Hematopoietic multipotent progenitor cell treated with erythropoietin and hydrocortisone succinate and interleukin-3 and kit ligand, for 17 days (in vitro differentiated cells): ENCODE measurements around the gene ZNF383.
"Not testable (repeated sequence)": the region's sequence is repeated elsewhere in the genome, so short reads cannot be mapped to it uniquely, and the experiment has no call there.

ENCODE experiments used
- DNase-seq: peaks from one replicate; pipeline ENCODE4 v3.0.0-alpha.2; 2015; ENCODE audit warnings: low spot score

ZNF383 gene

DNA sequence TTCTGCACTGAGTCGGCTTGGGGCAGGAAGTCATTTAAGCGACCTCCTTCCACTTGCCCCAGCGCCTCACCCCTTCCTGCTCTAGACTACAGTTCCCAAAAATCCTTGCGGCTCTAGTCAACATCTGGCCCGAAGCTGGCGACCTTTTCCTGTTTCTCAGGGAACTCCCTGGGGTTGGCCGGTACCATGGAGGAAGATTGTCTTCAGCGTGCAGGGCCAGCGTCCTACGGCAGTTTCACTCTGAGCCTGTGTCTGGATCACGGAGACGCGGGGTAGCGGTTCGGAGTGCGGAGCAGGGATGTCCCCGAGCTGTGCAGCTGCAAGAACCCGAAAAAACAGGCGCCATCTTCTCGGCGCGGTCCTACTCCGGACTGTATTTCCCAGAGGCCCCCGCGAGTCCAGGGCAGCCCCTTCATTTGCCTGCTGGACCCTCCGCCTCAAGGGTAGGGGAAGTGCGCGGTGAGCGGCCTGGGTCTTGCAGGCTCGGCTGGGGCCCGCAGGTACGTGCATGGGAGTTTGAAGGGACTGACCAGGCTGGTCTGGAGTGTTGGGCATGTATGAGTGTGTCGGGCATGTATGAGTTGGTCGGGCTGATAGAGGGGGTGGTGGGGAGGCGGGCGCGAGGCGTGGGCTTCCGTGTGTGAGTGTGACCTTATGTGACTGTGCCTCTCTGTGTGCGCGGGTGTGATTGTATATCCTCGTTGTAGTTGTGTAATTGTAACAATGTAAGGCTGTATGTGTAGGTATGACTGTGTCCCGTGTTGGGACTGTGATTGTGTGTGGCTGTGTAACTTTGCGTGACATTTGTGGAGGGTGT lies at the start of gene ZNF383:
Gene ZNF383 (plus strand): TSS at position 440 of the 817 bp plus-strand sequence. CDS start 12,240 bp downstream, outside the sequence.
- peak; percentile 71 for DNase-seq

DNA sequence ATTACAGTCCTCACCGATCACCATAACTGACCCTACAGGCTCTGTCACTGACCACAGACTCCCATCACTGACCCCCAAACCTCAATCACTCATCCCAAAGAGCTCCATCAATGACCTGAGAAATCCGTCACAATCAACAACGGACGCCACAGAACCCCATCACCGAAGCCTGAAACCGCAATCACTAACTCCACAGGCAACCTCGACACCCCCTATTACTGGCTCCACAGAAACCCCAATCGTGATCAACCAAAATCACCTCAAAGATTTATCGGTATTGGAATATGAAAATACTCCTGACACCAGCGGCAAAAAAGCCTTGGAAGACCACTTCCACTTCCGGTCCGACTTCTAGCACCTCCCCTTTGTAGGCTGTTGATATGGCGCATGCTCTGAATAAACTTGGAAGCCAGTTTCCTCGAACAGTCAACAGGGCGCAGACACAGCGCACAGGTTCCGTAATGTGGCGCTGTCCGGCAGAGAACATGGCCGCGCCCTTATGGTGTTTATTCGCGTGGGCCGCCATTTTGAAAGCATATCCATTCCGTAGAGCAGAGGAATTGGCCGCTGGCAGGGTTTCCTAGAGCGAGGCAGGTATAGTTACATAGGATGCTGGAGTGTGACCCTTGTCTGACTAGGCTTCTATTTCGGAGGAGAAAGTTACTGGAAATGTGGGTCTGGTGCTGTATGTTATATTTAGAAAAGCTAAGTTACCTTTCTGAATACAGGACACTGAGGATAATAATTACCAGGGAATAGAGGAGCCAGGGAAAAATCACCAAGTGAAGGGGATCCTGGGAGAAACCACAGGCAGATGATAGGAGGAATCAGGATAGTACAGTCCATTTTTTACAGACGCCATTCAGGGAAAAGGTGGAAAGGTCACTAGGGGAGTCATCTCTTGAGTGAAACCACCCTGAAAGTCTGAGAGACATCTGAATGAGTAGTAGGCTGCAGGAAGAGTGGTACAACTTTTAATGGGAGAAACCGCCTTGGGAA lies 45.3 kb upstream of the ZNF383 start, which contains the start of gene ZNF585A:
Gene ZNF585A (minus strand): TSS at position 328 of the 999 bp plus-strand sequence. CDS start 2,785 bp downstream, outside the sequence.
- peak; percentile 75 for DNase-seq

DNA sequence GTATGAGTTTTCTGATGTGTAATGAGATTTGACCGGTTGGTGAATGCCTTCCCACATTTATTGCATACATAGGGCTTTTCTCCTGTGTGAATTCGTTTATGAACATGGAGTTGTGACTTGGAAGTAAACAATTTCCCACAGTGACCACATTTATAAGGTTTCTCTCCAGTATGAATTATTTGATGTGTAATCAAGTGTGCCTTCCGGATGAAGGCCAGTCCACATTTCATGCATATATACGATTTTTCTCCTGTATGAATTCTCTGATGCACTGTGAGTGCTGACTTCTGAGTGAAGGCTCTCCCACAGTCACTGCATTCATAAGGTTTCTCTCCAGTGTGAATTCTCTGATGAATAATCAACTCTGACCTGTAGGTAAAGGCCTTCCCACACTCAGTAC lies 31.9 kb upstream of the ZNF383 start:
- not testable (repeated sequence) for DNase-seq

DNA sequence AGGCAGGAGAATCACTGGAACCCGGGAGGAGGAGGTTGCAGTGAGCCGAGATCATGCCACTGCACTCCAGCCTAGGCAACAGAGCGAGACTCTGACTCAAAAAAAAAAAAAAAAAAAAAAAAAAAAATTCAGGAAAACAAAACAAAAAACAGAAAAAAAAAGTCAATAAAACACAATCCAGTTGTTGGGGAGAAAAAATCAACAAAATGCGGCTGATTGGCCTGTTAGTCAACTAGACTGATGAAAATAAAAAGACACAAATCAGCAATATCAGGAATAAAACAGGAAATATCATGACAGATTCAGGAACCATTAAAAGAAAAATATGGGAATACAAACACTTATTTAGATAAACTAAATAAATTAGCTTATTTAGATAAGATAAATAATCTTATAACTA lies 22.8 kb upstream of the ZNF383 start:
- DNase-seq = not testable (repeated sequence)

DNA sequence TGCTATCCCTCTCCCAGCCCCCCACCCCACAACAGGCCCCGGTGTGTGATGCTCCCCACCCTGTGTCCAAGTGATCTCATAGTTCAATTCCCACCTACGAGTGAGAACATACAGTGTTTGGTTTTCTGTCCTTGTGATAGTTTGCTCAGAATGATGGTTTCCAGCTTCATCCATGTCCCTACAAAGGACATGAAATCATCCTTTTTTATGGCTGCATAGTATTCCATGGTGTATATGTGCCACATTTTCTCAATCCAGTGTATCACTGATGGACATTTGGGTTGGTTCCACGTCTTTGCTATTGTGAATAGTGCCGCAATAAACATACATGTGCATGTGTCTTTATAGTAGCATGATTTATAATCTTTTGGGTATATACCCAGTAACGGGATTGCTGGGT lies 20.9 kb upstream of the ZNF383 start:
- DNase-seq = not testable (repeated sequence)

DNA sequence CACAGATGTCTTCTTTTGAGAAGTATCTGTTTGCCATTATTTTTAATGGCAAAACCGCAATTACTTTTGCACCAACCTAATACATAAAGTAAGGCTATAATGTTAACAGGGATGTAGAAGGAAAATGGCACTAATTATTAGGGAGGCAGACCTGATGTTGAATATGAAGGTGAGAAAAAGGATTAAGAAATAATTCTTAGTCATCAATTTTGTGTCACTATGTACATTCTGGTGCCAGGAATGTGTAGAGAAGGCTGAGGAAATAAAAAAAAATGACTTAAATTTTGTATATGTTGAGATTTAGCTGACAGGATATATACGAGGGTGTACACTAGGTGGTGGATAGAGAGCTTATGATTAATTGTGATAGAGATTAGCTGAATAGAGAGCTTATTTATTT lies 20.2 kb upstream of the ZNF383 start:
- no peak for DNase-seq

DNA sequence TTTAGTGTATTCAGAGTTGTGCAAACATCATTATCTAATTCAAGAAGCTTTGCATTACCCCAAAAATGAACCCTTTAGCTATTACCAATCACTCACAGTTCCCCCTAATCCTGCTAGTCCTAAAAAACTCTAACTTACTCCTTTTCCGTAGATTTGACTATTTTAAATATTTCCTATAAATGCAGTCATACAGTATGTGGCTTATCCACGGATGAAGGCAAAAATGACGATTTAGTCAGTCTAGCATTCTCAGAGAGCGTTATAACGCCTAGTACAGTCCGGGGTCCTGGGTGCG lies 587 bp upstream of the ZNF383 start:
- no peak for DNase-seq

DNA sequence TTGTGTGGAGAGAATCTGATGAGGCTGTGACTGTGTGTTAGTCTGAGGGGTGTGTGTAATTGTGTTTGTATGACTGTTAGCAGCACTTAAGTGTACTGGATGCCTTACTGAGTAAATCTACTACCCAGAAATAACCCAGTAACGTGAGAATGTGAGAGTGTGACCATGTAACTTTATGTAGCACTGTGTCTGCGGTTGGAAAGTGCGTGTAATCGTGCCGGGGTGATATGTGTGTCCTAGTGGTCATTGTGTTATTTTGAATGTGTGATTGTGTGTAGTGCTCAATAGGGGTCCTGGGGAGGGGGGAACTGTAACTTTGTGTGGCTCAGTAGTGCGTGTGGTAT lies 550 bp downstream of the ZNF383 start:
- no peak for DNase-seq

DNA sequence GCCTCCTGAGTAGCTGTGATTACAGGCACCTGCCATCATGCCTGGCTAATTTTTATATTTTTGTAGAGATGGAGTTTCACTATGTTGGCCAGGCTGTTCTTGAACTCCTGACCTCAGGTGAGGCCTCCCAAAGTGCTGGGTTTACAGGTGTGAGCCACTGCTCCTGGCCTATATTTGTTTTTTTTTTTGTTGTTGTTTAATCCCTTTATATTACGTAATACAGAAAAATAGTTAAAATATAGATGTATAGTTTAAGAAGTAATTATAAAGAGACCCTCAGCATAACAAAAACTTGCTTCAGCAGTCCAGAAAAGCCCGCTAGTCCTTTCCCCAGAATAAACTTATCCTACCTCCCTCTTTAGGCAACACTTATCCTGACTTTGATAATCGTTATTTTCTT lies 2.4 kb downstream of the ZNF383 start:
- no peak for DNase-seq

DNA sequence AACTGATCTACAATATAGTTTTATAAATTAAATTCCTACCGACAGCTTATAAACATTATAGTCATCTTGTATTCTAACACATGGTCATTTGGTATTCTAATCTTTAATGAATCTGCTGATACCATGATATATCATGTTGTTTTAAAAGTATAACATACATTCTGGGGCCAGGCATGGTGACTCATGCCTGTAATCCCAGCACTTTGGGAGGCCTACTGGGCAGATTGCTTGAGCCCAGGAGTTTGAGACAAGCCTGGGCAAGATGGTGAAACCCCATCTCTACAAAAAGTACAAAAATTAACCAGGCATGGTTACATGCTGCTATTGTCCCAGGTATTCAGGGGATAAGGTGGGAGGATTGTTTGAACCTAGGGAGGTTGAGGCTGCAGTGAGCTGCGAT lies 3.1 kb downstream of the ZNF383 start:
- no peak for DNase-seq

DNA sequence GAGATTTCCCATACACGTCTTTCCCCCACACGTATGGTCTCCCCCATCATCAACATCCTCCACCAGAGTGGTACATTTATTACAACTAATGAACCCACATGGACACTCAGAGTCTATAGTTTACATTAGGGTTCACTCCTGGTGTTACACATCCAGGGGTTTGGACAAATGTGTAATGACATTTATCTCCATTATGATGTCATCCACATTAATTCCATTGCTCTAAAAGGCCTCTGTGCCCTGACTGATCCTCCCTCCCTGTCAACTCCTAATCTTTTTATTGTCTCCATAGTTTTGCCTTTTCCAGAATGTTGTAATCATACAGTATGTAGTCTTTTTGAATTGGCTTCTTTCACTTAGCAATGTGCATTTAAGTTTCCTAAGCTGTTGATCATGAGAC lies 8.2 kb downstream of the ZNF383 start:
- no peak for DNase-seq

DNA sequence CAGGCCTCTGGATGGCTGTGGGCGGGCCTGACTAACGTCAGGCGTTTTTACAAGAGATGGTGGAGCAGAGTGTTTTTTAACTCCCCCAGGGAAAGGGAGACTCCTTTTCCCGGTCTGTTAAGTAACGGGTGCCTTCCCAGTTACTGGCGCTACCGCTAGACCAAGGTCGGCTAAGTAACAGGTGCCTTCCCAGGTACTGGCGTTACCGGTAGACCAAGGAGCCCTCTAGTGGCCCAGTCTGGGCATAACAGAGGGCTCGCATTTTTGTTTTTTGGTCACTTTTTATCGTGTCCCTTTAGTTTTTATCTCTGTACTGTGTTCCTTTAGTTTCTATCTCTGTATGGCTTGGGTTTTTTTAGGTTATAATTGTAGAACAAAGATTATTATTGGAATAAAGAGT lies 10.0 kb downstream of the ZNF383 start:
- DNase-seq = peak; percentile 16

DNA sequence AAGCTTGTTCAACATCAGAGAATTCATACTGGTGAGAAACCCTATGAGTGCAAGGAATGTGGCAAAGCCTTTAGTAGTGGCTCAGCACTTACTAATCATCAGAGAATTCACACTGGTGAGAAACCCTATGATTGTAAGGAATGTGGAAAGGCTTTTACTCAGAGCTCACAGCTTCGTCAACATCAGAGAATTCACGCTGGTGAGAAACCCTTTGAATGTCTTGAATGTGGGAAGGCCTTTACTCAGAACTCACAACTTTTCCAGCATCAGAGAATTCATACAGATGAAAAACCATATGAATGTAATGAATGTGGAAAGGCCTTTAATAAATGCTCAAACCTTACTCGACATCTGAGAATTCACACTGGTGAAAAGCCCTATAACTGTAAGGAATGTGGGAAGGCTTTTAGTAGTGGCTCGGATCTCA lies 25.2 kb downstream of the ZNF383 start:
- no peak for DNase-seq

DNA sequence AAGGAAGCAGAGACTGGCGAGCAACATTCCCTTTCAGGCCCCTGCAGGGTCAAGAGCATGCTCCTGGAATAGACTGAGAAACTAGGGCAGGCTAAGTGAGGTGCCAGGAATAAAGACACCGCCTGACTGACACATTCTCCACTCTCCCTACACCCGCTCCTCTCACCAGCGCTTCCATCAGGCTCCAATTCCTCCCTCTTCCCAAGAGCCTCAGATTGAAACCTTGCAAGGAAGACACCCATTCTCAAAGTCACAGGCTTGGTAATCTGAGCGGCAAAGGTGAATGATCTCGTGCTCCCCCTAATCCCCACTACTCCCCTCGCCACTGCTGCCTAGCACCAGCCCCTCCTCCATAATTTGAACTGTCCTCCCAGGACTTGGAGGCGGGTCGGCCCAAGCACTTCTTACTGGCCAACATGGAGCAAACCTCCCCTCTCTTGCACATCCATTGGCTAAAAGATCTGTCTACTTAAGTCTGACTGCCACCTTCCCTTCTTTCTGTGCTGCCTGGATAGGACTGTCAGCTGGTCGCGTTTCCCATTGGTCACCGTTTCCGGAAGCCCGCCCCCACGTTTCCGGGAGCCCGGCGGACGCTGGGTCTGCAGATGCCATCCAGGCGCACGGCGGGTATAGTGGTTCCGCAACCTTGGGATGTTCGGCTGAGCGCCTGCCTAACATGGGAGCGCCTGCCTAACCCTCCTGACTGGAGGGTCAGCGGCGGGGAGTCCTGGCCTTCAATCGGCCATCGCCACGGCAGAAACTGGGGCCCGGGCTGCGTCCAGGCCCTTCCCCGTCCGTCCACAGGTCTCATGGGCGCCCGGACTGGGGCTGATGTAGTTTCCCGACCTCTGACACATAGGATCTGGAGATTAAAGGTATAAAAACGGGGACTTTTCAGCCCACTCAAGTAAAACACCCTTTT lies 33.6 kb downstream of the ZNF383 start:
- no peak for DNase-seq

DNA sequence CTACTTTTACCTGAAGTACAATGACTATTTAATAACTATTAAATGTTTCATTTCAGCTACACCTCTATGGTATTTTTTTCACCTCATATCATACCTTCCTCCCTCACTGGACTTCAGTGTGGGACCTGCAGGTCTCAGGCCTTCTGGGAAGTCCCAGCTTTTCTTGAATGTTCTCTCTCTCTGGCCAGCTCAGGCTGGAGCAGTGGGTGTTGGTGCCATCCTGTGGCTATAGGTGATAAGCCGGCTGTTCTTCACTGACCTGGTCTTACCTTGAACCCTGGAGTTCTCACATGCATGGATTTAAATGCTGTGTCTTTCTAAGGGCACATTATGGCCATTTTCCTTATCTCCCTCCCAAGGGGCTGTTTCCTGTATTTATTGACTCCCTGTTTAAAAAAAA lies 45.0 kb downstream of the ZNF383 start:
- not testable (repeated sequence) for DNase-seq

DNA sequence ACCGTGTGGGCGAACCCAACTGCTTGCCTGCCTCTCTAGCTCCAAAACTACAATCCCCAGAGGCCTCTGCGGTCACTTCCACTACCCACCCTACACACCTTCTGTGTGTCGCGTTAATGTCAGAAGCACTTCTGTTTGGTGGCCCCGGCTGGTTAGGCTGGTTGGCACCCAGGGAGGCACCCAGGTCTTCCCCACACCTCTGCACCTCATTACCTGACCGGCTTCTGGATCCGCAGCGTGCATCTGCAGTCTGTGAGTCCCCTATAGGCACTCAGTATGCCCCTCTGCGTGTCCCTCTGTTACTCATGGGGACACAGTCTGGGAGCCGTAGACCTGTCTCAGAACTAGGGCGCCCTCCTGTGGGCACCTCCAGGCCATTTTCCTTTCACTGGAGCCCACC lies 49.0 kb downstream of the ZNF383 start:
- DNase-seq = not testable (repeated sequence)

DNA sequence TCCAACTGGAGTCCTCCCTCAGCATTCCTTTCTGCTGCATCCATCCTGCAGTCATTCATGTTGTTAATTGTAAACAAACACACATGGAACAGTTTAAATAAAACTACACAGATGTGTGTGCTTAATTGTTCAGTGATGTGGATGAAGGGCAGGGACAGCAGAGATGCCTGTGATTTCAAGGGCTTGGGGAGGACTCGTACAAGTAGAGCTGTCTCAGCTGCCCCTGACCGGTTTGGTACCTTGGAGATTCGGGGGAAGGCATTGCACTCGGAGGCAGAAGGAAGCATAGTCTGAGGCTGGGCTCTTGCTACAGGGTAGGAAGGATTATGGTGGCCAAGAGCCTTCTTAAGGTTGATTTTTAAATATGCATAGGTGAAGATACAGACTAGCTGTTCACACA lies 49.7 kb downstream of the ZNF383 start:
- DNase-seq = not testable (repeated sequence)

DNA sequence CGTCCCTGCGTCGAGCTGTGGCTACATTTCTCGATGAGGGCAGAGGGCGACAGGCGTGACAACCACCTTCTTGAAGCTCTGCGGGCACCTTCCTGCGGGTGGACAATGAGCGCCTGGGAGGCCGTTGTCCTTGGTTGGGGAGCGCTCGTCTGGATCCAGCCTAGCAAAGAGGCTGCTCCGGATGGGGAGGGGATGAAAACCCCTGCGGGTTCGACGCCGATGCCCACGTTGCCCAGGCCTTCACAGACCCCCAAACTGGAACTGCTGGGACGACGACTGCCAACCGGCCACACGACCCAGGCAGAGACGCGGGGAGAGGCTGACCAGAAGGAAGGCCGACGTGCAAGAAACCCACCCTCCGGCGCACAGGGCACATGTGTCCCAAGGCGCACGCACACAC lies 62.6 kb downstream of the ZNF383 start:
- not testable (repeated sequence) for DNase-seq

DNA sequence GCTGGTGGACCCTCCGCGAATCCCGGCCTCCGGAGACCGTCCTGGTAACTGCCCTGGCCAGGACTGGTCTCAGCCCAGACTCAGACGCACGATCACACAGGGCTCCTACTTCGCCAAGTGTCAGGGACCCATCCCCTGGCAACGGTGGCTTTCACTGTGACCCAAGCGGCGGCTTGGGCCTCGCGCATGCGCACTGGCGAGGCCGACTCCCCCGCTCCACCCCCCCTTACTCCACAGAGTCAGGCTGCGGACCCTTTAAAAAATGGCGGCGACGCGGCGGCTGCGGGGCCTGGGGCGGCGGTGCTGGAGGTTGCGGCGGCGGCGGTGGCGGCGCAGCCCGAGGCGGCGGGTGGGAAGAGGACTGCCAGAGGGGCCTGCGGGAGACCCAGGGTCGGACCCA lies 66.0 kb downstream of the ZNF383 start:
- DNase-seq = not testable (repeated sequence)

DNA sequence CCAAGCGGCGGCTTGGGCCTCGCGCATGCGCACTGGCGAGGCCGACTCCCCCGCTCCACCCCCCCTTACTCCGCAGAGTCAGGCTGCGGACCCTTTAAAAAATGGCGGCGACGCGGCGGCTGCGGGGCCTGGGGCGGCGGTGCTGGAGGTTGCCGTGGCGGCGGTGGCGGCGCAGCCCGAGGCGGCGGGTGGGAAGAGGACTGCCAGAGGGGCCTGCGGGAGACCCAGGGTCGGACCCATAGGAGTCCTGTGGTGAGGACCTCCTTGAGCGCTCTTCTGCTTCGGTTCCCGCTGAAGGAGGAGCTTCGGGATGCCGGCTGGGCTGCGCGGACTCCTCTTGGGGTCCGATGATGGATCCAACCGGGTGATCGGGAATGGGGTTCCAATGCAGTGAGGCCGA lies 71.2 kb downstream of the ZNF383 start:
- DNase-seq = not testable (repeated sequence)

DNA sequence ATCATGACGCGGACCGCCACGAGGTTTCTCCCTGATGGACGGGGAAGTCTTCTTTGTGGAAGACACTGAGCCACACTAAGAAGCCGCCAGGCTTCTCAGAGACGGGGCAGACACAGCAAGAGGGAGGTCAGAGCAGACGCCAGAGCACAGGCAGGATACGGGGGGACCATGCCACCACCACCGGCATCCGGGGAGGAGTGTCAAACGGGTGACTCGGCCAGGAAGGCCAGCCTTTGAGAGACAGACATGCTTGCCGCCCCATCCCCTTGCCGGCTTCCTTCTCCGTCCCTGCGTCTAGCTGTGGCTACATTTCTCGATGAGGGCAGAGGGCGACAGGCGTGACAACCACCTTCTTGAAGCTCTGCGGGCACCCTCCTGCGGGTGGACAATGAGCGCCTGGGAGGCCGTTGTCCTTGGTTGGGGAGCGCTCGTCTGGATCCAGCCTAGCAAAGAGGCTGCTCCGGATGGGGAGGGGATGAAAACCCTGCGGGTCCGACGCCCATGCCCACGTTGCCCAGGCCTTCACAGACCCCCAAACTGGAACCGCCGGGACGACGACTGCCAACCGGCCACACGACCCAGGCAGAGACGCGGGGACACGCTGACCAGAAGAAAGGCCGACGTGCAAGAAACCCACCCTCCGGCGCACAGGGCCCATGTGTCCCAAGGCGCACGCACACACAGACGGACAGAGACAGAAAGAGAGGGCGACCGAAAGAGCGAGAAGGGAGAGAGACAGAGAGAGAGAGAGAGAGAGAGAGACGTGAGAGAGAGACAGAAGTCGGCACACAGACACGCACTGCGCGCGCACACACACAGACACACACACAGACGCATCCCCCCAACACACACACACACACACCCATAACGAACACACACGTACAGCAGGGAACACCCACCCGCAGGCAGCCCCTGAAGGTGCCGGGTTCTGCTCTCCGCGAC lies 75.3 kb downstream of the ZNF383 start:
- not testable (repeated sequence) for DNase-seq
